ENCODE measurements around the gene HLCS.

Gene HLCS

DNA sequence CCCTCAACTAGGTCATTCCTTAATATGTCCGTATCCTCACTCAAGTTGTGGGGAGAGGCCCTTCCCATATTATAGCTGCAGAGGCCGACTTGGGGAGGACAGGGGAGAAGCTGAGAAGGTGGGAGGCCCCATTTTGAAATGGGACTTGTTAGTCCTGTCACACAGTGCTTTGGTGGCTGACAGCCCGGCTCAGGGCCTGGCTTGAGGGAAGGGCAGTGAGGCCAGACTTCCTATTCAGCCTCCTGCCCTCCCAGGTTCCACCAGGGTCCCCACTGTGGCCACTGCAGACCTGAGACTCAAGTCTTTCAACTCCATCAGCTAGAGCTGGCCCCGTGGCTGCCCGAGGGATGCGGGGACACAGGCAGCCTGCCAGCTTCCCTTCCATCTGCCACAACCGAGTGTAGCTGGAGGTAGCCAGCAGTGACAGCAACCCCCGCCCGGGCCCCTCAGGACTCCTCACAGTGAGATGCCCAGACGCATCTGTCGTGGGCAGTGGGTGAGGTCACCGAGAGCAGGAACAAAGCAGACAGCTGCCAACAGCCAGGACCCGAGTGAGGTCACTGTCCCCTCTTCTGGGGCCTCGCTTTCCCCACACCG, 230.6 kb downstream of the HLCS start:
- no peak for DNase-seq

GRCh38 chr21:36735201-36735515, 231.3 kb downstream of the HLCS start:
- DNase-seq = no peak

DNA sequence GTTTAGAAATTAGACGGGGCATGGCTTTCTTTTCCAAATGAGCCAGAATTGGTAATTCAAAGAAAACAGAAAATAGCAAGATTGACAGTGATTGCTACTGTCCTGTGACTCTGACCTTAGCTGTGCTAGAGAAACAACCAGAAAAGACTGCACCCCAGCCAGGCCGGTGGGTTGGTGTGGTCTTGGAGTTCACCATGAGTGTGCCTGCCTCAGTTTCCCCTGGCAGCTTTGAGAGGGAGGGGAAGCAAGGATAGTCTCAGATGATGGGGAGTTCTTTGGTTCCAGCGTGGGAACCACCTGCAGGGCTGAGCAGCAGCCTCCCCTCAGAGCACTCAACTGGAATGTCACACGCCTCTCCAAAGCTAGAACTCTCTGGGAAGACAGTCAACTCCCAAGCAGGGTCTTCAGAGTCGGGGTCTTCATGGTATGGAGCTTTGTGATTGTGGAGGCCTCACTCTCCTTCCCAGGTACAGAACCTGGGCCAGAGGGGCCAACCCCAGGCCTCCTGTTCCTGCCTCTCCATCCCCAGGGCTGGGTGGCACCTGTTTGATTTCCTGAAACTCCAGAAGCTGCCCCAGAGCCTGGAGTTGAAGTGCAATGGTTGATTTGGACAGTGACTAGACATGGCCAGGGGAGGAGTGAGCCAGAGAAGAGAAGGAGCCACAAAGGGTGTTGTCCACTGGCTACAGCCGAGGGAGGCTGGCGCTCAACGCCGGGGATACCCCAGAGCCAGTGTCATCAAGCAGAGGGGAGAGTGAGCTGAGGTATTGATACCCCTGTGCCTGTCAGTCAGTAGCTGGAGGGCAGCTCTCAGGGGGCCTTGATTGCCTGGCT, 231.9 kb downstream of the HLCS start:
- DNase-seq = no peak

DNA sequence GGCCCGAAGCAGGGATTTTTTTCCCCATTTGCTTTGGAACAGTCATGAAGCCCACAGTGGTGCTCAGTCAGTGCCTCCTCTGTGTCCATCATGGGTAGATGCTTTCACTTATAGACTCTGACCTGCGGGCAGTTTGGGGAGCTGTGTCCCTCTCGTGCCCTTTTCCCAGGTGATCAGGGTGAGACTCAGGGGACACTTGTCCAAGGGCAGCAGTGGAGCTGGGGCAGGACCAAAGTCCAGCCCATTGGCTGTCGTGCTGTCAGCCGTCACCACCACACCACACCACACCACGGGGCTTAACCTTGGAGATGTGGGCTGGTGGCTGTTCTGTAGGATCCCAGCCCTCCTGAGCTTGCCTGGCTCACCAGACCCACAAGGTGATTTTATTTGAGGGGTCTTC, 232.6 kb downstream of the HLCS start:
- DNase-seq = no peak

DNA sequence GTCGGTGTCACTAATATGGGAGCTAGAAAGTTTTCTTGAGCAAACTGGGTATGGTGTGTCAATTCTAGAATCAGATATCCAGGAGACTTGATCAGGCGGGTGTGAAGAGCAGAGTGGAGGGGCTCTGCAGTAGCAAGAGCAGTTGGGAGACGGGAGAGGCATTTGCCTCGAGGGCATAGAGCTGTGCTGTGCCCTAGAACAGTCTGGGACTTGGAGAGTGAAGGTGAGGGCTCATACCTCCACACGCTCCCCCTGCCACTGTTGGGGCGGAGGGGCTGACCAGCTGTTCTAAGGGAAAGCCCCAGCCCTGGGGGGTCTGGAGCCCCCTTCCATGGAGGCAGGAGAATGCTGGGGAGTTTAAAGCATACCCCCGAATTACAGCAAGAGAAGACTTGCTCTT, 233.7 kb downstream of the HLCS start:
- no peak for DNase-seq

DNA sequence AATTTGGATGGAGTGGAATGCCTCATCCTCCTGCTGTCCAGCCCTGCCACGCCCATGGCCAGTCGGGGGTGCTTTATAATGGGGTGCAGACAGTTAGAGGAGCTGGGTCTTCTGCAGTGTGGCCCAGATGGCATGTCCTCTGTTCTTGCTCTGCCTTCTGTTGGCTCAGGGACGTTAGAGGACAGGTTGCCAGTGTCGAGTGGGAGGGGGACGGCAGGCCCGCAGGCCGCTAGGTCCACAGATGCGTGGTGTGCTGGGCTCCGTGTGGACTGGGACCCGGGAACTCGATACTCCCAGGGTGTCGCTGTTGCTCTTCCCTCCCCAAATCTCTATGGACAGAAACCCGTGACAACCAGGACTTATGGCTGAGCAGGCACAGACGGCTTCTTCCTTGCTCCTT, 234.3 kb downstream of the HLCS start:
- no peak for DNase-seq

DNA sequence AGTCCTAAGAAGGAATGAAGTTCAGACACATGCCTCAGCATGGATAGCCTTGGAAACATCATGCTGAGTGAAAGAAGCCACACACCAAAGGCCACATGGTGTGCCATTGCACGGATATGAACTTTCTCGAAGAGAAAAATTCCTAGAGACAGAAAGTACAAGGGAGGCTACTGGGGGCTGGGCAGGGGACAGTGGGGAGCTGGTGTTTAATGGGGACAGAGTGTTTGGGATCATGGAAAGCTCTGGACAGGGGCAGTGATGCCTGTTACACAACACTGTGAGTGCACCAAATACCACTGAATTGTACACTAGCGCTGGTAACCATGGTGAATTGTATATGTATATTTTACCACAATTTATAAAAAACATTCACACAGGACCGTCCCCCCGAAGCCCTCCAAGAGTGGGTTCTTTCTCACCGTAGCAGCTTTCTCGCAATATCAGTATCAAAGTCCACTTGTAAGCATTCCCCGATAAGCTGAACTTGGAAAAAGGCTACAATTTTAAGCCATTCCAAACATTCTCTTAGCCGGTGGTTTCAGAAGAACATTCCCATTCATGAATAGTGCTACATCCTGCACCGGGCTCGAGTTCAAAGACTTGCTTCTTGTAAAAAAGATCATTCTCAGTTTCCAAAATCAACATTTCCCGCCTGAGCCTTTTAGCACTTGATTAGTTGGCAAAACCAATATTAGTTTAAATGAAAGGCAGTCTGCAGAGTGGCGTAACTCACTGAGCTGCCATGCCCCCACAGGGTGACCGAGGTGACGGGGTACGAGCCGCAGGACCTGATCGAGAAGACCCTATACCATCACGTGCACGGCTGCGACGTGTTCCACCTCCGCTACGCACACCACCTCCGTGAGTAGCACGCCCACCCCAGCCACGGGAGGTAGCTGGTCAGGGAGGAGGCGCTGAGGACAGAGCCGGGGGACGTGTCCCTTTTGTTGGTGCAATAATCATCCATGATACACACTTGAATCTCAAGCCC, 235.9 kb downstream of the HLCS start:
- DNase-seq = no peak

DNA sequence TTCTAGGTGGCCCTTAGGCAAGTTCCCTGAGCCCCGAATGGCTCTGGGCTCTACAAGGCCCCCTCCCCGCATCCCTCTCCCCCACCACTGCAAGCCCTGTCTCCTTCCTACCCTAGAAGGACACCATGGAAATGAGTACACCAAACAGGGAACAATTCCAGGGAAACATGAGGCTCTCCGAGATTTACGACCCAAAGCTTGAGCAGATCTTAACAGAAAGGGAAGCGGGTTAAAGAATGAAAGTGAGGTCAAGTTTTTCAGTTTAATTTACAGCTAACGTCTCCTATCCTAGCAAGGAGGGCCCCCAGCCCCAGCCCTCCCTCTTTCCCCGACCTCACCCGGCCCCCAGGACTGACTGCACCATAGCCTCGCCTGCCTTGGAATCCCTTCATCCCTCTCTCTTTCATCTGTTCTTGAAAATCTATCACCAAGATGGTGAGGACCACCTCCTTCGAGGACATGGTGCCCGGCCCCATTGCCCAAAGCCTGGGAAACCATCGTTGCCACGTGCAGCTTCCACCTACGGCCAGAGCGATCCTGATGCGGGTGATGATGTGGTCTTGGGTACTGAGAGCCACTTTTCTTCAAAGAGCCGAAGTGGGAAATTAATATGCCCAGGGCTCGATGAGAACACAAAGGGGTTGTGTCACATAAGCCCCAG, 237.0 kb downstream of the HLCS start:
- DNase-seq = no peak

- no peak for DNase-seq
Observed at GRCh38 chr21:36728371-36729111, 237.9 kb downstream of the HLCS start.

GRCh38 chr21:36727866-36728265, 238.6 kb downstream of the HLCS start:
- no peak for DNase-seq

GRCh38 chr21:36725793-36726386, 240.6 kb downstream of the HLCS start:
- DNase-seq = no peak

GRCh38 chr21:36724660-36725059, 241.8 kb downstream of the HLCS start:
- no peak for DNase-seq

DNA sequence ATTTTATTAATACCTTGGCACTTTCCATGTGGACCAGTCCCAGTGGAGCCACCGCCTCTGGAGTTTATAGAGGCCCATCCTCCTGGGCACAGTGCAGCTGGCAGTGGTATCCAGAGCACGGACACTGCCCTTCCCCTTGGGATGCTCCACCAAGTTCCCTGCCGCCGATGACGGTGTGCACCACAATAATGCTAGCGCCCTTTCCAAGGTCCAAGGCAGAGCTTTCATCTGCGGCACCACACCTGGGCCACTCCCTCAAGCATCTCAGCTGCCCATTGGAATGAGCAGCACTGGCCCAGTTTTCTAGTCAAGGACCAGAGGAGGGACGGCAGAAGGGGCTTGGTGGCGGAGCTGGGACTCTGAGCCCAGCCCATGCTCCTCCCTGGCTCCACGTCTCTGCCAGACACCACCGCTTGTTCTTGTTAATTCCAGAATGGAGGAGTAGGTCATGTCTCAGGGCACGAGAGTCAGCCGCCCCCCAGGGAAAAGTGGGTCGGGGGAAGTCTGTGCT, 243.0 kb downstream of the HLCS start:
- DNase-seq = no peak

- no peak for DNase-seq
Observed at GRCh38 chr21:36722370-36723368, 243.8 kb downstream of the HLCS start.

DNA sequence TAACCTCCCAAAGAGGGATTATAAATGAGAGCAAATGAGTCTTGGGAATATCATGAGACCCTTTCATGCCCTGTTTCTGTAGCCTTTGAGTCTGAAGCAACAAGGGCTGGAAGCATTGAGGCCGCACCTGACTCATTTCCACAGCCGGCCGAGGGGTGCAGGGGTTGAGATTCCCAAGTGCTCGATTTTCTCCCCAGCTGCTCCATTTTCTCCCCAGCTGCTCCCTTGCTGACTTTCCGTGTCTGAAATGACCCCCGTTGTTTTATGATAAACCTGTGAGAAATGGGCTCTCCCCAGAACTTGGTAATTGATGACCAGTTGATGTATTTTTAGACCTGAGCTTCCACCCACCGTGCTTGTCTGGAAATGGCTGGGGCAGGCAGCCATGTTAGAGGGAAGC, 244.7 kb downstream of the HLCS start:
- DNase-seq = no peak

GRCh38 chr21:36719614-36720013, 246.9 kb downstream of the HLCS start:
- no peak for DNase-seq

DNA sequence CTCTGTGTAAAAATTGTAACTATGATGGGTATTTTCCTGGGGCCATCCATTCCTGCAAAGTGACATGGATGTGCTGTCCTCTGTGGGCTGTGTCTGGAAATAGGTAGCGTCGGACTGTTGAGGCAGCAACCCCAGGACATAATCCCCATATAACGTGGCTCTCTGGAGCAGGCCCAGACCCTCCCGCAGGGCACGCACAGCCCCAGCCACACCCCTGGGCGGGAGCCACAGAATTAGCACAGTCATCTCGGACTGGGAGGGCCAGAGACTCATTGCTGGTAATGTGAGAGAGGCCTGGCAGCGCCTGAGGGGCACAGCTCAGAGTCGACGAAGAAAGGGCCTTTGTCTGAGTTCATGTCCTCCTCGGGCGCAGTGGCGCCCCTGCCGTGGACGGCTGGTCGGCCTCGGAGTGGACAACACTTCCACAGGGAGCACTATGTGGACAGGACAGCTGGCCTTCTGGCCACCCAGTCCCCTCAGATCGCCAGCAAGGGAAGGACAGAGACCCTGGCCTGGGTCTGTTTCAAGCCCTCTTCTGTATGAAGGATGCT, 247.4 kb downstream of the HLCS start:
- DNase-seq = no peak

GRCh38 chr21:36717976-36718375, 248.5 kb downstream of the HLCS start:
- DNase-seq = no peak

DNA sequence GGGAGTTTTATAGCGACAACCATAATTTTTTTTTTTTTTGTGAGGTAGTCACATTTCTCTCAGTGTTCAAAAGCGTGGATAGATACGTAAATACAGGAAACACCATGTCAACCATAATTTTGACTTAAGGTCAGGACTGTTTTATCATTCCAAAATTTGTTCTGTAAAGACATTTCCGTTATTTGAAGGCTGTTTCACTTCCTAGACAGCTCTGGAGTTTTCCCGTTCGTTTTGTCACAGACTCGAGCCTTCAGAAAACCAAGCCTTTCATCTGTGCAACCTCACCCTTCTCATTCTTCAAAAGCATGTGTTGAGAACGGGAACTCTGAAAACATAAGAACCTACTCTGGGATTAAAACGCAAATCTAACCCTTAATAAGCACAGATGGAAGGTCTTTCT, 249.6 kb downstream of the HLCS start:
- no peak for DNase-seq

GRCh38 chr21:36716387-36716786, 250.1 kb downstream of the HLCS start:
- no peak for DNase-seq
